PFSK-1 (cell line): ENCODE results near the gene CBL.

ENCODE experiments used
- FOXP2 ChIP-seq: optimal IDR thresholded peaks from 2 replicates; pipeline ENCODE3; 2011; ENCODE audit warnings: borderline replicate concordance, control low read depth, inconsistent platforms; ENCODE audit not compliant: insufficient read depth; ENCODE audit errors: extremely low read length, extremely low read depth
- POLR2AphosphoS5 ChIP-seq: IDR thresholded peaks from 2 replicates; pipeline ENCODE4 v1.6.1; 2012; ENCODE audit warnings: low read depth, mild to moderate bottlenecking, control low read depth, low read length, moderate library complexity
- SIN3A ChIP-seq: IDR thresholded peaks from 2 replicates; pipeline ENCODE4 v1.6.1; 2012; ENCODE audit warnings: mild to moderate bottlenecking, low read length, moderate library complexity, borderline replicate concordance; ENCODE audit not compliant: insufficient read depth
- TAF1 ChIP-seq: IDR thresholded peaks from 2 replicates; pipeline ENCODE4 v1.6.1; 2012; ENCODE audit warnings: low read length, control low read depth, borderline replicate concordance; ENCODE audit not compliant: insufficient read depth
- TF ChIP-seq, protein P1 (sequence below), 2 experiments: IDR thresholded peaks; 2 replicates each; pipeline versions ENCODE4 v1.6.1 to v1.8.0; 2011 to 2012; ENCODE audit warnings: low read depth in 2 of 2, low read length in 2 of 2, control low read depth in 1 of 2, inconsistent platforms in 1 of 2, mild to moderate bottlenecking in 1 of 2, moderate library complexity in 1 of 2; ENCODE audit not compliant: insufficient read depth in 1 of 2

DNA sequence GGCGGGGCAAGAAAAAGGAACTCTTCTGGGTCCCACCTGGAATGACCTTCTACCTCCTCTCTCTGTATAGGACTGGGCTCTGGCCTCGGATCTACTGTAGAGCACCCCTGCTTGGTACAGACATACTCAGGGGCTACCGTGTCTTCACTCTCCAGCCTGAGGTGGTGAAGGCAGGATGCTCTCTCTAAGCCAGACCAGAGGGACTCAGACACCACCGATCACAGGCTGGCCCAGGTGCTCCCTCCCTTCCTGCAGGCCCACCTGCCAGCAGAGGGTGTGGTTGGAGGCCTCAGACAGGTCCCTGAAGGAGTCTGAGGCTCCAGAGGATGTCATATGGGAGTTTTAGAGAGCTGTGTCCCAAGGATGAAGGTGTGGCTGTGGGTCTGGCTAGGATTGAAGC, 16.7 kb upstream of the CBL start:
- TF ChIP-seq POLR2AphosphoS5 (no peak), TAF1 (no peak), SIN3A (no peak), FOXP2 (no peak)
- TF ChIP-seq, protein P1, sequence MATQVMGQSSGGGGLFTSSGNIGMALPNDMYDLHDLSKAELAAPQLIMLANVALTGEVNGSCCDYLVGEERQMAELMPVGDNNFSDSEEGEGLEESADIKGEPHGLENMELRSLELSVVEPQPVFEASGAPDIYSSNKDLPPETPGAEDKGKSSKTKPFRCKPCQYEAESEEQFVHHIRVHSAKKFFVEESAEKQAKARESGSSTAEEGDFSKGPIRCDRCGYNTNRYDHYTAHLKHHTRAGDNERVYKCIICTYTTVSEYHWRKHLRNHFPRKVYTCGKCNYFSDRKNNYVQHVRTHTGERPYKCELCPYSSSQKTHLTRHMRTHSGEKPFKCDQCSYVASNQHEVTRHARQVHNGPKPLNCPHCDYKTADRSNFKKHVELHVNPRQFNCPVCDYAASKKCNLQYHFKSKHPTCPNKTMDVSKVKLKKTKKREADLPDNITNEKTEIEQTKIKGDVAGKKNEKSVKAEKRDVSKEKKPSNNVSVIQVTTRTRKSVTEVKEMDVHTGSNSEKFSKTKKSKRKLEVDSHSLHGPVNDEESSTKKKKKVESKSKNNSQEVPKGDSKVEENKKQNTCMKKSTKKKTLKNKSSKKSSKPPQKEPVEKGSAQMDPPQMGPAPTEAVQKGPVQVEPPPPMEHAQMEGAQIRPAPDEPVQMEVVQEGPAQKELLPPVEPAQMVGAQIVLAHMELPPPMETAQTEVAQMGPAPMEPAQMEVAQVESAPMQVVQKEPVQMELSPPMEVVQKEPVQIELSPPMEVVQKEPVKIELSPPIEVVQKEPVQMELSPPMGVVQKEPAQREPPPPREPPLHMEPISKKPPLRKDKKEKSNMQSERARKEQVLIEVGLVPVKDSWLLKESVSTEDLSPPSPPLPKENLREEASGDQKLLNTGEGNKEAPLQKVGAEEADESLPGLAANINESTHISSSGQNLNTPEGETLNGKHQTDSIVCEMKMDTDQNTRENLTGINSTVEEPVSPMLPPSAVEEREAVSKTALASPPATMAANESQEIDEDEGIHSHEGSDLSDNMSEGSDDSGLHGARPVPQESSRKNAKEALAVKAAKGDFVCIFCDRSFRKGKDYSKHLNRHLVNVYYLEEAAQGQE (IDR thresholded peaks at IDR 0.05; ENCODE audit: insufficient read depth in 1 of 2, low read depth in 2 of 2, low read length in 2 of 2), result no peak
